Limb (tissue), 2 donors: Measurements from ENCODE around the gene APBB1IP.
"Not testable (repeated sequence)": the region's sequence is repeated elsewhere in the genome, so short reads cannot be mapped to it uniquely, and the experiment has no call there.

ENCODE experiments used
- DNase-seq, 2 donors: peaks; one replicate each; pipeline ENCODE4 v3.0.0-alpha.2; 2016; ENCODE audit errors: extremely low spot score in 2 of 2

Gene APBB1IP

GRCh38 chr10:26555719-26556368, 117.7 kb downstream of the APBB1IP start:
- DNase-seq, result no peak

- peak; percentile 50 to 55 for DNase-seq
These were observed 118.9 kb downstream of the APBB1IP start for GRCh38 chr10:26556748-26557640.

GRCh38 chr10:26557641-26558014, 119.5 kb downstream of the APBB1IP start:
- no peak for DNase-seq

GRCh38 chr10:26566525-26567350, 128.6 kb downstream of the APBB1IP start:
- DNase-seq, result peak in 1 of 2 donors; percentile 55

GRCh38 chr10:26567351-26567721, 129.2 kb downstream of the APBB1IP start:
- DNase-seq, result no peak

- no peak for DNase-seq
These were observed 133.5 kb downstream of the APBB1IP start for GRCh38 chr10:26571655-26572054.

GRCh38 chr10:26573674-26574073, 135.5 kb downstream of the APBB1IP start:
- DNase-seq, result no peak

GRCh38 chr10:26574783-26575182, 136.6 kb downstream of the APBB1IP start:
- DNase-seq, result no peak

- not testable (repeated sequence) for DNase-seq
These were observed 140.2 kb downstream of the APBB1IP start for GRCh38 chr10:26578371-26578770.

GRCh38 chr10:26579256-26580063, 141.3 kb downstream of the APBB1IP start:
- DNase-seq, result no peak

GRCh38 chr10:26586211-26586610, 148.1 kb downstream of the APBB1IP start:
- DNase-seq, result no peak

GRCh38 chr10:26588611-26589010, 150.5 kb downstream of the APBB1IP start:
- no peak for DNase-seq

GRCh38 chr10:26589813-26590212, 151.7 kb downstream of the APBB1IP start:
- not testable (repeated sequence) for DNase-seq

GRCh38 chr10:26593896-26594295, 155.8 kb downstream of the APBB1IP start:
- no peak for DNase-seq

GRCh38 chr10:26603283-26603682, 165.1 kb downstream of the APBB1IP start:
- not testable (repeated sequence) for DNase-seq

- not testable (repeated sequence) for DNase-seq
These were observed 166.4 kb downstream of the APBB1IP start for GRCh38 chr10:26604320-26605093.

- DNase-seq, result not testable (repeated sequence)
These were observed 168.3 kb downstream of the APBB1IP start for GRCh38 chr10:26606389-26606877.

GRCh38 chr10:26612151-26612915, 174.2 kb downstream of the APBB1IP start:
- DNase-seq, result no peak
